HG03521 (cell line): ENCODE data around the gene BCAR3.

ENCODE experiments used
- ATAC-seq: cut with Tn5 transposase; IDR thresholded peaks from one replicate; pipeline ENCODE4 v1.9.1; 2021; ENCODE audit warnings: mild to moderate bottlenecking, moderate library complexity; ENCODE audit not compliant: unreplicated experiment

Gene BCAR3

GRCh38 chr1:93579891-93580290 is 101.7 kb downstream of the BCAR3 start:
- ATAC-seq = no peak

GRCh38 chr1:93578911-93579825 is 102.5 kb downstream of the BCAR3 start:
- ATAC-seq = no peak

- no peak for ATAC-seq
Measured at GRCh38 chr1:93578433-93578830, 103.2 kb downstream of the BCAR3 start.

- no peak for ATAC-seq
Measured at GRCh38 chr1:93577536-93578432, 103.9 kb downstream of the BCAR3 start.

- no peak for ATAC-seq
Measured at GRCh38 chr1:93576746-93577145, 104.9 kb downstream of the BCAR3 start.

- ATAC-seq = no peak
Measured at GRCh38 chr1:93576346-93576745, 105.3 kb downstream of the BCAR3 start.

- no peak for ATAC-seq
Measured at GRCh38 chr1:93575621-93576284, 105.9 kb downstream of the BCAR3 start.

GRCh38 chr1:93574991-93575390 is 106.6 kb downstream of the BCAR3 start:
- ATAC-seq = no peak

- ATAC-seq = no peak
Measured at GRCh38 chr1:93574511-93574910, 107.1 kb downstream of the BCAR3 start.

GRCh38 chr1:93573940-93574469 is 107.6 kb downstream of the BCAR3 start:
- ATAC-seq = no peak

GRCh38 chr1:93571623-93572310 is 109.9 kb downstream of the BCAR3 start:
- no peak for ATAC-seq

GRCh38 chr1:93569489-93569888 is 112.1 kb downstream of the BCAR3 start:
- ATAC-seq = no peak

- no peak for ATAC-seq
Measured at GRCh38 chr1:93567255-93567918, 114.2 kb downstream of the BCAR3 start.

- ATAC-seq = no peak
Measured at GRCh38 chr1:93566227-93566626, 115.4 kb downstream of the BCAR3 start.

- ATAC-seq = no peak
Measured at GRCh38 chr1:93565496-93566206, 116.0 kb downstream of the BCAR3 start.

- ATAC-seq = no peak
Measured at GRCh38 chr1:93559695-93560094, 121.9 kb downstream of the BCAR3 start.

GRCh38 chr1:93559045-93559444 is 122.6 kb downstream of the BCAR3 start:
- no peak for ATAC-seq

- ATAC-seq = no peak
Measured at GRCh38 chr1:93556291-93556690, 125.3 kb downstream of the BCAR3 start.
